ENCODE data around the gene UROC1. TPM values are rescaled to one million over a fixed set of nuclear protein-coding genes. Genes with fewer than 3 reads are reported as not detected.

The UROC1 gene
- total RNA-seq (2014; rRNA removed; shearing (Covaris generic)): not detected in 2 replicates

- DNase-seq (ENCODE audit: low spot score): no peak
Measured at GRCh38 chr3:126517291-126517951, at the start of gene UROC1. UROC1 (minus strand) TSS chr3:126517773; CDS start chr3:126517719, 54 bp downstream.

GRCh38 chr3:126562737-126563276 is 45.2 kb upstream of the UROC1 start:
- no peak for DNase-seq (ENCODE audit: low spot score)

DNA sequence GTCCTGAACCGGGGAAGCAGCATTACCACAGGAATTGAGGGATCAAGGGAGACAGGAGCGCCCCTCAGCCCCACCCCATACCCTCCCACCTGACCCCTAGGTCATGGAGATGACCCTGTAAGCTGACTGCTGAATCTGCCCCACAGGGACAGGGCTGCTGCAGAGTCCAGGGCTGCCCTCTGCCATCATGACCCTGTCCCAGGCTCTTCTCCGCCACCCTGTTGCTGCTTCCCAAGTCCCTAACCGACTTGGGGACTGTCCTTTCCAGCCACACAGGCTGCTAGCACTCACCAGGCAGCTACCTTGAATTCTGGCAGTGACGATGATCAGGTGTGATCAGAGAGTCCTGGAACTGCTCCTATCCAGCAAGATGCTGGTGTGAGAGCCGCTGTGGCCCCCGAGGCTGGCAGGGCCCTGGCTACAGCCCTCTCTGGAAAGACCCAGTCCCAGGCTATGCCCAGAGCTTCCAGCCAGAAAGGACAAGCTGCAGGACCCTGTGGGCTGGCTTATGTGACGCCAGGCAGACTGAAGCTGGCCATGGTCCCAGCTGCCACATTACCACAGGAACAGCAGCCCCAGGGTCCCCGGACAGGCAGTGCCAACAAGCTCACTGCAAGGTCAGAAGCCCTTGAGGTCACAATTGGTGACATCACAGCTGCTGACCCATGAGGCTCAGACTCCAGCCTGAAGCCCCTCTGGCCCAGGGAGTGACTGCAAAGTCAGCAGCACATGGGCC is 40.9 kb upstream of the UROC1 start, which contains the start of gene C3orf22:
TSS of gene C3orf22 (minus strand) at position 597 of the 736 bp plus-strand sequence. CDS start 5,542 bp downstream, outside the sequence.
- no peak for DNase-seq (ENCODE audit: low spot score)

- no peak for DNase-seq (ENCODE audit: low spot score)
Measured at GRCh38 chr3:126557761-126558160, 40.2 kb upstream of the UROC1 start.

DNA sequence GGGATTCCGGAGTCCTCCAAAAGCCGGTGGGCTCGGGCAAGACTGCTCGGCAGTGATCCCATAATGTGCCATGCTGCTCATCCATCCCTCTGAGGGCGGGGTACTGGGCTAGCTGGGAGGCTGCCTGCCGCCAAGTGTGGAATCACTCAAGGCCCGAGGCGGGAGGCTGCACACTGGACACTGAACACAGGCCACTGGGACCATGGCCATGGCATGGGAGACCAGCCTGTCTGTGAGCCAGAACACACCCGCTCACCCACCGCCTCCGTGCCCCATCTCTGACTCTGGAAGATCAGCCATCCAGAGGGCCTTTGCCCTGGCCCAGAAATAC is 39.8 kb upstream of the UROC1 start:
- no peak for DNase-seq (ENCODE audit: low spot score)

- no peak for DNase-seq (ENCODE audit: low spot score)
Measured at GRCh38 chr3:126556637-126557414, 39.3 kb upstream of the UROC1 start.

GRCh38 chr3:126555795-126556636 is 38.4 kb upstream of the UROC1 start:
- DNase-seq (ENCODE audit: low spot score): no peak

GRCh38 chr3:126554560-126555525 is 37.3 kb upstream of the UROC1 start:
- DNase-seq (ENCODE audit: low spot score): no peak

- no peak for DNase-seq (ENCODE audit: low spot score)
Measured at GRCh38 chr3:126553284-126554084, 35.9 kb upstream of the UROC1 start.

- no peak for DNase-seq (ENCODE audit: low spot score)
Measured at GRCh38 chr3:126552688-126553283, 35.2 kb upstream of the UROC1 start.

DNA sequence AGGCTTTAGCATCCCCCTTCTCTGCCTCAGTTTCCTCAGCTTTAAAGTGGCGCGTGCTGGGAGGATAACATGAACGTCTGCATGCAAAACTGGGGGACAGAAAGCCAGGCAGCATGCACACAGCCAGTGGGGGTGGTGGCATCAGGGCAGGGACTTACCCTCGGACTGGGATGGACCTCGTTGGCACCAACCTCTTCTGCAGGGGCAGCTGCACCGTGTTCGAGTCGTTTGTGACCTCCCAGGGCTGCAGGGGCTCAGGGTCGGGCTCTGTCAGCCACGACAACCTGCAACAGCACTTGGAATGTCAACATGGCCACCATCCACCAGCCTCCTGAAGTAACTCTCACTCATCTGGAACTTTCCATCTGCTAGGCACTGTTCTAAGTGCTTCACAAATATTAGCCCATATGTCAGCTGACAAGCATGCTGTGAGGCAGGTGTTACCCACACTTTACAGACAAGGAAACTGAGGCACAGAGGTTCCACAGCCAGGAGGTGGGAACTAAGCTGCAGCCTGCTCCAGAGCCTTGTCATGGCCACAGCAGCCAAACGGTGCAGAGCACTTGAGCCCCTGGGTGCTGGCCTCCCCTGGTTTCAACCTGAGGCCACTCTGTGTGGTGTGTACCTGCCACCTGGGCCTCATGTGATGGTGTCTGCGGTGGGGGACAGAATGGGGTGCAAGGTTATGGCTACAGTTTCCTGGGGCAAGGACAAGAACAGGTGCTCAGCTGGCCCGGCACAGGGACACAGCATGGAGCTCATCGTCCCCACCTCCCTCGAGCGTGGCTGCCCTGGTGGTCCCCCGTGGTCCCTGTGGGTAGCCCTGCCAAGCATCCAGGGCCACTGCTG is 34.5 kb upstream of the UROC1 start:
- DNase-seq (ENCODE audit: low spot score): no peak

DNA sequence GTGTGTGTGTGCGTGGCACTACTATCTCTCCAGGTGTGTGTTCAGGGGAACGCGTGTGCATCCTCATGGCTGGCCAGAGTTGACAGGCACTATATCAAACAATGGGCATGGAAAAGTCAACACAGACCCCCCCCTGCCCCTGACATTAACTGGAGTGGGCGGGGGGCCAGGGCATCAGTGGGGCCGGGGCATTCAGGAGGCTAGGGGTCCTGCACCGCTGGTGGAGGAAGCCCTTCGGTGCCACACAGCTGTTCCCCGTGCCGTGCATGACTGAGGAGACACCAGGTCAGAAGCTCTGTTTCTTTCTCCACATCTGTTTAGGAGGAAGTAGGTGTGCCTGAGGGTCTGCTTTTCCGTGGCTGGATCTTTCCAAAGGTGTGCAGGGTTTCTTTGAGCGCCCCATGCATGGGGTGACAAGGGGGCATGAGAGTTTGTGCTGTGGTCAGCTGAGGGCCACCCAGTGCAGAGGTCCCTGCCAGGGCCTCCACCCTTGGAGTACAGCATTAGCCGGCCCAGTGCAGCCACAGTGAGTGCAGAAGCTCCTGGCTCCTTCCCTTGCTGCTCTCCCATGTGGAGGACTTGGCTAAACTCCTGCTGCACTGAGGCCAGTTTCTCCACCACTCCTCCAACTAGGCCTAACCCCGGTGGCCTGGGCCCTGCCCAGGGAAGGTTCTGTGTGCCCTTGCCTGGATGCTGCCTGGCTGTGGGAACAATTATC is 33.7 kb upstream of the UROC1 start:
- no peak for DNase-seq (ENCODE audit: low spot score)

DNA sequence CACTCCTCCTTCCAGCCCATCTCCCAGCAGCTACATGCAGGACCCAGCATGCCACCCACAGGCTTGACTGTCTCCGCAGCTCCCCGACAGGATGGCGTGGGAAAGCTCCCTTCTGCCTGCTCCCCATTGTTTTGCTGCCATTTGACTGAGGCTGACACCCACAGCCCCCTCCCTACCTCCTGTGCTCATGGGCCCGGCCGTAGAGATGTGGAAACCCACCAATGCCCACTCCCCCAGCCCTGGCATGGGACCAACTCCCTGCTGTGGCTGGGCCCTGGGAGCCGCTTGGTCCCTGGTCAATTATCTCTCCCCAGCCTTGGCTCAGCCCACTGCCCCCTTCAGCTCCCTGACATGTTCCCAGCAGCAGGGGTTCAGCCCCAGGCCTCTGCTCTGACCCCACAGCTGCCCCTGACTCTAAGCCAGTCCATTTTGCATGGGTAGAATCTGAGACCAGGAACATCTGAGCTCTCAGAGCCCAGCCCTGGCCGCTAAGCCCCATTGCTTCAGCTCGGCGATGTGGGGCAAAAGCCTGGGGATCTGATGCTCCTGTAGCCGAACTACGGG is 33.0 kb upstream of the UROC1 start:
- no peak for DNase-seq (ENCODE audit: low spot score)

DNA sequence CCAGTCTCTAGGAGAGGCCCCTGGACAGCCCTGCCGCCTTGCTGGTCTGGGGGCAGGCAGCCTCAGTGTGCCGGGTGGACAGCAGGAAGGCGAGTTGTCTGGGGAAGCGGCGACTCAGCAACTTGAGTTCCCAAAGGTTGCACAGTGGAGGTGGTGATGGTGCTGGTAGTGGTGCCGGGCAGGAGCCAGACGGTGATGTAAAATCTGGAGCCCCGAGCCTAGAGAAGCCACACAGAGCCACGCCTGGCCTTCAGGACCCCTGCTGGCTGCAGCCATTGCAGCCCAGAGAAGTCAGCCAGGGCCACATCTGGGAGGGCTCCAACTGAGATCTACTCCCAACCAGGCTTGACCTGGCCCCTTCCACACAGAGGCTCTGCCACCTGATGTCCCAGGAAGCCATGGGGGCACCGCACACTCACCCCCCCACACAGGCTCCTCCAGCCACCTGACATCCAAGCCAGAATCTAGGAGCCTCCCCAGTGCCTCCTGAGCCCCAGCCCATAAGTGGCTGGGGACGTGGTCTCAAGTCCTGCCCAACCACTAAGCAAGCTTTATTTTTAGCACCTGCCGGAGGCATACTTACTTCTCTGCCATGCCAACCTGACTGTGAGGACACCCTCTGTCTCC is 32.4 kb upstream of the UROC1 start:
- DNase-seq (ENCODE audit: low spot score): no peak

- DNase-seq (ENCODE audit: low spot score): no peak
Measured at GRCh38 chr3:126548556-126549466, 31.2 kb upstream of the UROC1 start.

All from HT-29 (cell line).